Aorta (tissue), 5 donors: ENCODE data around the gene ACAD9. TPM values are rescaled to one million over a fixed set of nuclear protein-coding genes. Genes with fewer than 3 reads are reported as not detected.
A peak's percentile ranks its signal among the peaks of the same experiment; 100 is the strongest.

ENCODE experiments used
- ATAC-seq: fragments of 200-7000 bp; cut with Tn5 transposase; one replicate; pipeline ENCODE4 v1.9.1; 2022; ENCODE audit warnings: moderate library complexity; ENCODE audit not compliant: low FRiP score
- DNase-seq, 2 donors: peaks; one replicate each; pipeline ENCODE4 v3.0.0-alpha.2; 2020
- H3K27ac ChIP-seq, 2 donors: one replicate each; pipeline ENCODE4 v1.5.1; 2013; ENCODE audit warnings: low read length in 2 of 2, mild to moderate bottlenecking in 2 of 2, moderate library complexity in 2 of 2, control low read depth in 1 of 2, inconsistent platforms in 1 of 2, low read depth in 1 of 2
- H3K27me3 ChIP-seq, 2 donors: one replicate each; pipeline ENCODE4 v1.6.1; 2013; ENCODE audit warnings: control low read depth in 1 of 2, low read length in 1 of 2, mild to moderate bottlenecking in 1 of 2, moderate library complexity in 1 of 2; ENCODE audit not compliant: insufficient read depth in 2 of 2, control insufficient read depth in 1 of 2
- H3K36me3 ChIP-seq, 2 donors: one replicate each; pipeline ENCODE4 v1.6.1; 2013; ENCODE audit warnings: control low read depth in 1 of 2, low read length in 1 of 2, mild to moderate bottlenecking in 1 of 2; ENCODE audit not compliant: insufficient read depth in 2 of 2, control insufficient read depth in 1 of 2
- H3K4me1 ChIP-seq, 2 donors: one replicate each; pipeline ENCODE4 v1.6.1; 2013; ENCODE audit warnings: low read length in 2 of 2, control low read depth in 1 of 2, mild to moderate bottlenecking in 1 of 2, moderate library complexity in 1 of 2; ENCODE audit not compliant: insufficient read depth in 2 of 2, control insufficient read depth in 1 of 2
- H3K4me3 ChIP-seq, 2 donors: one replicate each; pipeline ENCODE4 v1.5.1; 2013; ENCODE audit warnings: low read length in 2 of 2, control low read depth in 1 of 2, mild to moderate bottlenecking in 1 of 2
- H3K9me3 ChIP-seq: one replicate; pipeline ENCODE4 v1.6.1; 2013; ENCODE audit warnings: mild to moderate bottlenecking, low read length; ENCODE audit not compliant: control insufficient read depth
- WGBS, 2 donors: extraction: QIAGEN DNeasy Blood & Tissue Kit; methylation state at CpG; one replicate each; pipeline ENCODE4 v1.1.7; 2013; 5-methylcytosine and 5-hydroxymethylcytosine counted together
- intact Hi-C, 2 donors: fragments of 100-400 bp; cut with DNase I; formaldehyde crosslinking; loops; one replicate each; pipeline versions ENCODE4 v1.14.2 to v1.15.0; 2022
- polyA plus RNA-seq, 2 donors: library from polyadenylated mRNA; stranded (reverse); fragments of 200-250 nt; gene quantifications; one replicate each; pipeline ENCODE4 v1.2.3, GENCODE V29; 2013
- total RNA-seq, 2 donors: library from RNA; stranded (reverse); fragmentation: NEBNext Ultra II Directional; extraction: Animal tissue kit (Norgen Biotek cat#: 25700); gene quantifications; one replicate each; pipeline ENCODE4 v1.2.1, GENCODE V29; 2021
- donor health status: healthy with polysubstance abuse.
- donor health status: Bipolar disorder and iron deficiency.
- donor health status: DM: no; HTN: no; CAD: no.
- donor health status: DM: no; HTN: no; CAD: no.
- donor health status: DM: yes; HTN: yes; CAD: no.

The ACAD9 gene
- total and polyA plus RNA-seq, 4 donors, result 13.0 to 52.8 (median 28.1) TPM

DNA sequence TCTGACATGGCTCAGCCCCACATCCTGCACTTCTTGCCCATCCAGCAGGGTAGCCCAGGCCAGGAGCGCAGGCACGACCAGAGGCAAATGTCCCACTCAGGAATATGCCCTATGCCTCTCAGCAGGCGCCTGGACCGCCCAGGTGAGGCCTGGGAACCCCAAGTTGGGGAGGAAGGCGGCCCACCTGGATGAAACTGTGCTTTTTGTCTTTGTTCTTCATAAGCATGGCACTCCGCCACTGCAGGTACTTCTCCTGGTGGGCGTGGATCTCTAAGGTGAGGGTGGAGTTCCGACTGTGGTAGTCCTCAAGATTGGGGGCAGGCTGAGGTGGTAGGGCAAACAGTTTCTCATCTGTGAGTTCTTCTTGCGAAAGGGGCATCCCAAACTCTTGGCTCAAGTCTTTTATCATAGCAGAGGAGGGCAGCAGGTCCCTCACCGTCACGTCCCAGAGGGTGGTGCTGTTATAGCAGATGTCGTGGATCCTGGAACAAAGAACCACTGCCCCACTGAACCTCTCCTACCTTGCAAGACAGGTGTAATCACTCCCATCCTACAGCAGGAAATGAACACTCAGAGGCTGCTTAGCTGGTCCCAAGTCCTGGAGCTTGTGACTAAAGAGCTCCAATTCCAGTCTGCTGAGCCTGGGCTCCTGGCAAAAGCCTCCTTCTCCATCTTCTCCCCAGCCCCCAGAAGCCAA lies 53.2 kb downstream of the ACAD9 start:
- intact Hi-C loops, result no loop called here
- Histone ChIP-seq H3K4me3 (no peak overlapping the region), H3K9me3 (no peaks in the 10 kb centered on the region), H3K27ac (no peak overlapping the region), H3K4me1 (no peaks in the 10 kb centered on the region), H3K27me3 (no peaks in the 10 kb centered on the region), H3K36me3 (no peaks in the 10 kb centered on the region)
- ATAC-seq, result no peak
- 70 to 77% methylated on average over 12 of the region's 12 CpGs for WGBS, 2 donors
- DNase-seq, result peak in 1 of 2 donors; percentile 15

- Histone ChIP-seq H3K4me3 (no peak overlapping the region), H3K9me3 (no peaks in the 10 kb centered on the region), H3K27me3 (no peaks in the 10 kb centered on the region), H3K27ac (no peak overlapping the region), H3K36me3 (no peaks in the 10 kb centered on the region), H3K4me1 (no peaks in the 10 kb centered on the region)
- DNase-seq (peak in 1 of 2 donors; percentile 32), ATAC-seq (no peak)
- intact Hi-C loops, result no loop called here
- 67 to 74% methylated on average over 9 of the region's 9 CpGs for WGBS, 2 donors
Measured at GRCh38 chr3:128933213-128933921, 53.9 kb downstream of the ACAD9 start.

DNA sequence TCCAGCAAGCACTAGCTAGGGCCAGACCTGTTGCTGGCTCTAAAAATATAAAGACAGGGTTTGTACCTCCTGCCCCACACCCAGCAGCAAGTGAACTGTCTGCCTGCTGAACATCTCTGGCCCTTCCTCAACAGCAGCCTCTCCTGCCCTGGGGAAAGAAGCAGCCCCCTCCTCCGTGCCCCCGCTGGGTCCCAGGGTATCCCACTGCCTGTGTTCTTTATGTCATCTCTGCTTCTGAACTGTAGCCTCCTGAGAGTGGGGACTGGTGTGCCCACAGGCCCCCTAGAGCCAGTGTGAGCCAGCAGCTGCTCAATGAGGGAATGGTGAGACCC lies 54.5 kb downstream of the ACAD9 start:
- H3K4me3 ChIP-seq, result no peak overlapping the region
- H3K36me3 ChIP-seq, result no peaks in the 10 kb centered on the region
- intact Hi-C loops, result no loop called here
- H3K4me1 ChIP-seq, result no peaks in the 10 kb centered on the region
- H3K27ac ChIP-seq, result no peak overlapping the region
- ATAC-seq (no peak), DNase-seq (peak in 1 of 2 donors; percentile 22)
- no peaks in the 10 kb centered on the region for H3K27me3 ChIP-seq
- H3K9me3 ChIP-seq, result no peaks in the 10 kb centered on the region
- 82 to 94% methylated on average over 2 of the region's 2 CpGs for WGBS, 2 donors

GRCh38 chr3:128935922-128936321 lies 56.5 kb downstream of the ACAD9 start:
- intact Hi-C loops, result no loop called here
- ATAC-seq (no peak), DNase-seq (peak in 1 of 2 donors; percentile 5)
- WGBS, 2 donors, result 54 to 68% methylated on average over 2 of the region's 2 CpGs
- H3K4me3 ChIP-seq, result no peak overlapping the region
- H3K9me3 ChIP-seq, result no peaks in the 10 kb centered on the region
- H3K4me1 ChIP-seq, result no peaks in the 10 kb centered on the region
- H3K27ac ChIP-seq, result no peak overlapping the region
- no peaks in the 10 kb centered on the region for H3K36me3 ChIP-seq
- H3K27me3 ChIP-seq, result no peaks in the 10 kb centered on the region

- DNase-seq, result no peak
- Histone ChIP-seq H3K27ac (no peak overlapping the region), H3K4me1 (no peaks in the 10 kb centered on the region), H3K9me3 (no peaks in the 10 kb centered on the region), H3K27me3 (no peaks in the 10 kb centered on the region), H3K36me3 (no peaks in the 10 kb centered on the region), H3K4me3 (no peak overlapping the region)
- WGBS, 2 donors, result 16 to 27% methylated on average over 4 of the region's 4 CpGs
- intact Hi-C loops, result no loop called here
- ATAC-seq, result no peak
Measured at GRCh38 chr3:128936341-128936740, 56.9 kb downstream of the ACAD9 start.

GRCh38 chr3:128940252-128940651 lies 60.8 kb downstream of the ACAD9 start:
- no peaks in the 10 kb centered on the region for H3K4me1 ChIP-seq
- 86 to 87% methylated on average over 1 of the region's 1 CpG for WGBS, 2 donors

DNA sequence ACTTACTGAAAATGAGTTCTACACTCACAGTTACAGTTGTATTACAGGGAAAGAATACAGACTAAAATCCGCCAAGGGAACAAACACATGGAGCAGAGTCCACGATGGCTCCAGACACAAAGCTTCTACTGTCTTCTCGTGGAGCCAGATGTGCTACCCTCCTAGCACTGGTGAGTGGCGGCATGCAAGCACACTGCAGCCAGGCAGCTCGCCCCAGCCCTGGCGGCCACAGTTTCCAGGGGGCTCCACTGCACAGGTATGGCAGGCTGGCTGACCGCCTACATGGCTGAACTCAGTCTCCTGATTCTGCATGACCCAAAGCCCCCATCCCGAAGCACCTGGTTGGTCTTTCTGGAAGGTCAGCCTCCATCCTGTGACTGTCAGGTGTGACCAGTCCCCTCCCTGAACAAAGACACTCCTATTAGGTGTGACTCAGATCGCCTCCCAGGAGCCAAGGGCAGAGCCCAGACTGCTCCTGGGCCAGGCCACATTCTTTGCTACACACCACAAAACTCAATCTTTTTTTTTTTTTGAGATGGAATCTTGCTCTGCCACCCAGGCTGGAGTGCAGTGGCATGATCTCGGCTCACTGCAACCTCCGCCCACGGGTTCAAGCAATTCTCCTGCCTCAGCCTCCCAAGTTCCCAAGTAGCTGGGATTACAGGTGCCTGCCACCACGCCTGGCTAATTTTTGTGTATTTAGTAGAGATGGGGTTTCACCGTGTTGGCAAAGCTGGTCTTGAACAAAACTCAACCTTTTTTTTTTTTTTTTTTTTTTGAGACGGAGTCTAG lies 62.9 kb downstream of the ACAD9 start:
- Histone ChIP-seq H3K4me3 (no peak overlapping the region), H3K36me3 (no peaks in the 10 kb centered on the region), H3K4me1 (no peaks in the 10 kb centered on the region), H3K9me3 (no peaks in the 10 kb centered on the region), H3K27me3 (no peaks in the 10 kb centered on the region), H3K27ac (no peak overlapping the region)
- WGBS, 2 donors, result 81 to 82% methylated on average over 15 of the region's 15 CpGs
- ATAC-seq (no peak), DNase-seq (no peak)
- intact Hi-C loops, result no loop called here

More at GRCh38 chr3:128940252-128940651, 60.8 kb downstream of the ACAD9 start:
- Histone ChIP-seq H3K27ac (no peak overlapping the region), H3K4me3 (no peak overlapping the region), H3K27me3 (no peaks in the 10 kb centered on the region), H3K9me3 (no peaks in the 10 kb centered on the region), H3K36me3 (no peaks in the 10 kb centered on the region)
- DNase-seq, result no peak
- ATAC-seq, result no peak
- intact Hi-C loops, result no loop called here

DNA sequence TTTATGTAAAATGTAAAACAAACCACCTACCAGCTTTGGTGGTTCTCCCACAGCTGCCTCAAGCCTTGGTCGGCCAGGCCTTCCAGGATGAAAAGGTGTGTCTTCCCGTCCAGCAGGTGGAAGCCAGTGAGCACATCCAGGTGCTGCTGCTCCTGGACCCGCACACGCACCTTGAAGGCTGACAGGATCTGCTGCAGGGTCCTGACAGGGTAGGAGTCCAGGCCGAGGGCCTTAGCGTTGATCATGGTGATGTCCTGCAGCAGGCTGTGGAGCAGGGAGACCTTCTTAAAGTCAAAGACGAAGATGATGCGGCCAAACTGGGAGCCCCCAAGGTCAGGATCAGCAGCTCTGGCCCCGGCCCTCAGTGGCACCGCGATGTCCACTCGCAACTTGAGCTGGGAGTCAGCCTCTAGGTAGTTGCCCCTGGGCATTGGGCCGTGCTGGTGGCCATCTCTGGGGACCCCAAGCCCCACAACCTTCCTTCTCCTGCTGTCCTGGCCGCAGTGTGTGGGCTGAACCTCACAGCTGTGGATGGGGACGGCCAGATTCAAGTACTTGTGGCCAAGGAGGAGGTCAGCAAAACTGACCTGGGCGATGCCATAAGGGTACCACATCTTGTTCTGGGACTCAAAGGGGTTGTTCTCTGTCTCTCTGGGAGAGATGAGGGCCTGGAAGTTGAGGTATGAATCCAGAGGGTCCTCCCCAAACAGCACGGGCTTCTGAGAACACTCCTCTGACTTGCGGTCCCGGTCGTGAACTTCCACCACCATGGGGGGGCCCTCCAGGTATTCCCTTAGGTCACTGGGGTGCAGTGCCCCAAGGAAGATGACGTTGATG lies 65.8 kb downstream of the ACAD9 start:
- H3K27ac ChIP-seq, result no peak overlapping the region
- no peak for DNase-seq
- no peaks in the 10 kb centered on the region for H3K36me3 ChIP-seq
- H3K27me3 ChIP-seq, result no peaks in the 10 kb centered on the region
- intact Hi-C loops, result no loop called here
- WGBS, 2 donors, result 89 to 91% methylated on average over 21 of the region's 21 CpGs
- H3K4me3 ChIP-seq, result no peak overlapping the region
- H3K4me1 ChIP-seq, result no peaks in the 10 kb centered on the region
- H3K9me3 ChIP-seq, result no peaks in the 10 kb centered on the region
- no peak for ATAC-seq
